Astrocyte of the cerebellum (primary cell): ENCODE data around the gene ZNF132.
"Not testable (repeated sequence)": the region's sequence is repeated elsewhere in the genome, so short reads cannot be mapped to it uniquely, and the experiment has no call there.

Experiments
- DNase-seq: peaks from one replicate; pipeline ENCODE4 v3.0.0-alpha.2; 2011; ENCODE audit warnings: low read depth
- H3K4me3 ChIP-seq: 2 replicates; pipeline ENCODE4 v1.5.1; 2011; ENCODE audit warnings: mild to moderate bottlenecking, low read depth, low read length, moderate library complexity
- CTCF ChIP-seq: IDR thresholded peaks from 2 replicates; pipeline ENCODE4 v1.5.1; 2012; ENCODE audit warnings: low read length, low read depth, moderate library complexity, mild to moderate bottlenecking; ENCODE audit errors: missing control alignments
- in situ Hi-C: cut with HindIII; loops from 2 replicates; pipeline ENCODE4 v1.10.0; 2017; ENCODE audit warnings: low sequenced_read_pairs

Gene ZNF132

GRCh38 chr19:58451358-58452101, 11.6 kb upstream of the ZNF132 start, which contains the start of gene ZNF324B:
ZNF324B (plus strand) TSS chr19:58451622; CDS start chr19:58453702, 2,080 bp downstream.
- no peak for TF ChIP-seq CTCF
- DNase-seq: peak; percentile 78
- in situ Hi-C loops: no loop called here
- H3K4me3 ChIP-seq: peak within 1 kb of the TSS; percentile 80

GRCh38 chr19:58450856-58451357, 11.0 kb upstream of the ZNF132 start:
- in situ Hi-C loops: no loop called here
- no peak for DNase-seq
- H3K4me3 ChIP-seq: peak overlapping the region; percentile 80
- TF ChIP-seq CTCF: no peak

- H3K4me3 ChIP-seq, DNase-seq, in situ Hi-C loops: not testable (repeated sequence)
Observed at GRCh38 chr19:58449980-58450379, 10.0 kb upstream of the ZNF132 start.

GRCh38 chr19:58448860-58449259, 8.9 kb upstream of the ZNF132 start:
- in situ Hi-C loops, DNase-seq, H3K4me3 ChIP-seq: not testable (repeated sequence)

- in situ Hi-C loops, DNase-seq, H3K4me3 ChIP-seq: not testable (repeated sequence)
Observed at GRCh38 chr19:58442986-58443385, 3.0 kb upstream of the ZNF132 start.

- DNase-seq: no peak
- peak overlapping the region; percentile 57 for H3K4me3 ChIP-seq
- TF ChIP-seq CTCF: no peak
- in situ Hi-C loops: no loop called here
Observed at GRCh38 chr19:58440556-58440955, 603 bp upstream of the ZNF132 start.

GRCh38 chr19:58434217-58434616, 5.7 kb downstream of the ZNF132 start:
- DNase-seq: no peak
- H3K4me3 ChIP-seq: no peak overlapping the region
- in situ Hi-C loops: no loop called here
- no peak for TF ChIP-seq CTCF

- no peak for DNase-seq
- no peak for TF ChIP-seq CTCF
- in situ Hi-C loops: no loop called here
- no peak overlapping the region for H3K4me3 ChIP-seq
Observed at GRCh38 chr19:58429745-58430144, 10.2 kb downstream of the ZNF132 start.
